ENCODE results near the gene EEF2K.

GRCh38 chr16:22184615-22184968, 21.5 kb upstream of the EEF2K start:
- TF ChIP-seq POLR2A (IDR thresholded peaks at IDR 0.05), result no peak
- TF ChIP-seq CTCF (IDR thresholded peaks at IDR 0.05), result no peak
